Peyer's patch (tissue), 4 donors: ENCODE results near the gene FYB1.

Experiments used
- CTCF ChIP-seq, 6 experiments: fragments of 450-650 bp in 4 of 6; fragments of 200-600 bp in 2 of 6; sonication (generic) in 1 of 6; IDR thresholded peaks; one replicate each; pipeline ENCODE4 v1.5.1; 2017 to 2019; ENCODE audit warnings: antibody characterized with exemption in 6 of 6, mild to moderate bottlenecking in 3 of 6, moderate library complexity in 1 of 6
- POLR2A ChIP-seq, 2 donors: fragments of 450-650 bp; IDR thresholded peaks; one replicate each; pipeline ENCODE4 v1.5.1; 2017; ENCODE audit warnings: antibody characterized with exemption in 2 of 2, mild to moderate bottlenecking in 2 of 2, moderate library complexity in 2 of 2

DNA sequence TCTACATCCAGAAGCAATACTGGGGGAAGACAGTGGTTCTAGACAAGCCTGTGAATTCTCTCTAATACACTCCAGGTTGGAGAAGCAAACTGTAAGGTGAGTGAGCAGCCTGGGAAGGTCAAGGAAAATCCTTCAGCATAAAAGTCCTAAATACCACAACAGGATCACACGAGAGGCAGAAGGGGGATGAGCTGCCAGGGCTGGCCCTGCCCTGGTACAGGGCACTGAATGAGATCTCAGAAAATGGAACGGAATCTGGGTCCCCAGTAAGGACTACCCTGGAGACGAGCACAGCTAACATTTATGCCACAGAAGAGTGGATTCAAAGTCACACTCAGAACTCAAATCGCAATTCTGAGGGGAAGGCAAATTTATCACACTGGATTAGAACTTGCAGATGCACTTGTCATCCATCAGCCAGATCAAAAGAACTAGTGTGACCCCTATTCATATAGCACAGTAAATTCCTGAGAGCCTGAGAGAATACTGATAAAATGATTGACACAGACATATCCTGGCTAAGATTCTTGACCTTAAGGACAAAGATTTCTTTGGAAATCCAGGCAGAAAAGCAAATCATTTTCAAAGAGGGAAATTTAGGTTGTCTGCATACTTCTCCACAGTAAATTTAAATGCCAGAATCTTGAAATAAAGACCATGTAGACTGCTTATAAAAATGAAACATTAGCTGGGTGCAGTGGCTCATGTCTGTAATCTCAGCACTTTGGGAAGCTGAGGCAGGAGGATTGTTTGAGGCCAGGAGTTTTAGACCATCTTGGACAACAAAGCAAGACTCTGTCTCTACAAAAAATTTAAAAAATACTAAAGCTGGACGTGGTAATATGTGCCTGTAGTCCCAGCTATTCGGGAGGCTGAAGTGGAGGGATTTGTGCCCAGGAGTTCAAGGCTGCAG is 25.6 kb downstream of the FYB1 start:
- TF ChIP-seq CTCF (IDR thresholded peaks at IDR 0.05) (no peak), POLR2A (IDR thresholded peaks at IDR 0.05) (no peak)
